SH-SY5Y (cell line): ENCODE data around the gene SHH.

Experiments
- GATA2 ChIP-seq: IDR thresholded peaks from 2 replicates; pipeline ENCODE4 v1.6.1; 2011; ENCODE audit warnings: mild to moderate bottlenecking, low read depth, low read length
- GATA3 ChIP-seq: IDR thresholded peaks from 2 replicates; pipeline ENCODE4 v1.6.1; 2011; ENCODE audit warnings: low read depth, mild to moderate bottlenecking, low read length, moderate library complexity

The SHH gene

GRCh38 chr7:155788616-155789000 is 23.7 kb downstream of the SHH start:
- TF ChIP-seq GATA2 = no peak

DNA sequence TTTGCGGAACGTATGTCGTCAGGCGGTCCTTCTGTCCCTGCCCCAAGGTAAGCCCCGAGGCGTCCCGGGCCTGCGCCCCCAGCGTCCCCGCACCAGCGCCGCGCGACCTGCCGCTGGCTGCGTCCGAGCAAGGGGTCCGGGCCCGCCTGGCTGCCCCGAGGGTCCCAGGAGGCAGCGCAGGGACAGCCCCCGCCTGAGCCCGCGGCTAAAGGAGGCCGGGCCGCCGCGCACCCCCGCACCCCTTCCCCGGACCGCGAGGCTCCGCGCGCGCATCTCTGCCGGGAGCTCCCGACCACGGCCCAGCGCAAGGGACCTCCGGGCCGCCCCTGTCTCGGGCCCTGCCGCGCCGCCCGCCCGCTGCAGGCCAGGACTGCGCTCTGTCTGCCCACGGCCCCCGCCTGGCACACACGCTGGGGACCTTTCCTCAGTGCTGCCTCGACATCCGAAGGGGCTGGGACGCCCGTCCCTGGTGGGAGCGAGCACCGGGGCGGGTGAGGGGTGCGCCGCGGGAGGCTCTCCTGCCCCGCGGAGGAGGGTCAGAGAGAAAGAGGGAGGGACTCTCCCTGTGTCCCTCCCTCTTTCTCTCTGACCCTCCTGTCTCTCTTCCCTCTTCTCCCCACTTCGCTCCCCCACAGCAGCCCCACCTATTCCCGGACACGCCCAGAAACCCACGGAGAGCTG is 25.0 kb downstream of the SHH start:
- no peak for TF ChIP-seq GATA2
- TF ChIP-seq GATA3 = no peak

GRCh38 chr7:155786491-155786890 is 25.8 kb downstream of the SHH start:
- no peak for TF ChIP-seq GATA2
- TF ChIP-seq GATA3 = no peak

DNA sequence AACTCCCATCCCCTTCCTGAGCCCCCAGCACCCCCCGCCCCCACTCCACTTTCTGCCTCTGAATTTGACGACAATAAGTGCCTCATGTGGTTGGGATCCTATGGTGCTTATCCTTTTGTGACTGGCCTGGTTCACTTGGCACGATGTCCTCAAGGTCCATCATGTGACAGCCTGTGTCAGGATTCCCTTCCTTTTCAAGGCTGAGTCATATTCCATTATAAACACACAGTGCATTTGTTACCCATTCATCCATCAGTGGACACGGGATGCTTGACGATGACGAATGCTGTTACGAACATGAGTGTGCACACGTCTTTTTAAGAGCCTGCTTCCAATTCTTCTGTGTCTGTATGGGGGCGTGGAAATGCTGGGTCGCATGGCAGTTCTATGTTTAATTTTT is 26.7 kb downstream of the SHH start:
- no peak for TF ChIP-seq GATA2
- TF ChIP-seq GATA3 = no peak

- no peak for TF ChIP-seq GATA2
- no peak for TF ChIP-seq GATA3
Observed at GRCh38 chr7:155782466-155782865, 29.8 kb downstream of the SHH start.

DNA sequence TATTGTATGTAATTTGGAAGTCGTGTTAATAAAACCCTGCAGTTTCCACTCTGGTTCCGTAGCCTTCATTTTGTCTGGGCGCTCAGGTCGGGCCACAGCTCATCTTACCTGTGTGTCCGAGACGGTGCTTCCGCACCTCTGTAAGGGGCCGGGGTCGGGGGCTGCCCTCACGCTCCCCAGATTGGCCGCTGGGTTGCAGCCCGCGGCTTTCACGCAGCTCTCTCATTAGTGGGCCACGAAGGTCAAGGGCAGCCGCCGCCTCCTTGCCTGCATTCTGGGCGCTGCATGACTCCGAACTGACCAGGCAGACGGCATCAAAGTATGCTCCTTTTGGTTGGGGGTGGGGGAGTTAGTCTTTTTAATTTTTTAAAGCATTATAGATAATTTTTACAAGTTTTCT is 30.8 kb downstream of the SHH start:
- TF ChIP-seq GATA3 = no peak
- no peak for TF ChIP-seq GATA2

- no peak for TF ChIP-seq GATA3
- no peak for TF ChIP-seq GATA2
Observed at GRCh38 chr7:155780884-155781283, 31.4 kb downstream of the SHH start.

- TF ChIP-seq GATA3 = no peak
Observed at GRCh38 chr7:155778349-155778748, 33.9 kb downstream of the SHH start.

DNA sequence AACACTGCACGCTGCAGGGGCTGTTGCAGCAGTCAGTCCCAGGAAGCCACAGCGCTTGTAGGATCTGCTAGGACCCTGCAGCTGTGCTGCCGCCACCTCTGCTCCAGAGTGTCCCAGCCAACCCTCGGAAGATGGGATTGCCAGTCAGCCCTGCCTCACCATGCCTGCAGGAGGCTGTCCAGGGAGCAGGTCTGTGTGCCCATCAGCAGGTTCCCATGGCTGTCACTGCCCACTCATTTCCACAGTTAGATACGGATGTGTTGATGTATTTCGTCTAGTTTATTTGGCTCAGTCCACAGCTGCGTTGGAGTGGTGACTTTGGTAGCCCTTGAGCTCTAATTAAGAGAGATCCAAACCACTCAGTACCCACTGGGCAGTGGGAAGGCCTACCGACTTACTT is 35.7 kb downstream of the SHH start:
- no peak for TF ChIP-seq GATA2
- no peak for TF ChIP-seq GATA3

- TF ChIP-seq GATA3 (no peak), GATA2 (no peak)
Observed at GRCh38 chr7:155775691-155776090, 36.6 kb downstream of the SHH start.

GRCh38 chr7:155774947-155775346 is 37.3 kb downstream of the SHH start:
- TF ChIP-seq GATA3 = no peak
- no peak for TF ChIP-seq GATA2

GRCh38 chr7:155773531-155773930 is 38.7 kb downstream of the SHH start:
- TF ChIP-seq GATA3 = no peak
- TF ChIP-seq GATA2 = no peak

DNA sequence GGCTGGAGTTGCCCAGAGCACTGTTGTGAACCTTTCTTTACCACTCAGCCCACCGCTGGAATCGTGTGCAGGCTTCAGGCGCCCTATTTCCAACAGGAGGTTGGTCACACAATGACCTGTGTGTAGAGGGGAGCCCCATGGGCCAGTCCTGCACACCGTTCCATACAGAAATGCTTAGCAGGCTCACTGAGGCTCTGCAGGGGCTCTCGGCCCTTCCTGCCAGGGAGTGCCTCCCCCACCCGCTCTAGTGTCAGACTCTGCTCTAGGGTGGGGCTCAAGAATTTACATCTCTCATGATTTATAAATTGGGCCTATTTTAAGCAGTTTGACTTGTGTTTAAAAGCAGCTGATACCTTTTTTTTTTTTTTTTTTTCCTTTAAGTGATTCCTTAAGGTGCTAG is 42.0 kb downstream of the SHH start:
- TF ChIP-seq GATA3 (no peak), GATA2 (no peak)

GRCh38 chr7:155769701-155770100 is 42.6 kb downstream of the SHH start:
- TF ChIP-seq GATA3 = no peak
- TF ChIP-seq GATA2 = no peak

GRCh38 chr7:155766966-155767916 is 45.0 kb downstream of the SHH start:
- no peak for TF ChIP-seq GATA2
- no peak for TF ChIP-seq GATA3
